GM12874 (cell line): Measurements from ENCODE around the gene PHEX.

ENCODE experiments used
- TF ChIP-seq, protein P1 (sequence below): IDR thresholded peaks from 2 replicates; pipeline ENCODE4 v1.5.1; 2011; ENCODE audit warnings: low read depth, mild to moderate bottlenecking, control low read depth, low read length, moderate library complexity; ENCODE audit not compliant: insufficient read depth

Gene PHEX

DNA sequence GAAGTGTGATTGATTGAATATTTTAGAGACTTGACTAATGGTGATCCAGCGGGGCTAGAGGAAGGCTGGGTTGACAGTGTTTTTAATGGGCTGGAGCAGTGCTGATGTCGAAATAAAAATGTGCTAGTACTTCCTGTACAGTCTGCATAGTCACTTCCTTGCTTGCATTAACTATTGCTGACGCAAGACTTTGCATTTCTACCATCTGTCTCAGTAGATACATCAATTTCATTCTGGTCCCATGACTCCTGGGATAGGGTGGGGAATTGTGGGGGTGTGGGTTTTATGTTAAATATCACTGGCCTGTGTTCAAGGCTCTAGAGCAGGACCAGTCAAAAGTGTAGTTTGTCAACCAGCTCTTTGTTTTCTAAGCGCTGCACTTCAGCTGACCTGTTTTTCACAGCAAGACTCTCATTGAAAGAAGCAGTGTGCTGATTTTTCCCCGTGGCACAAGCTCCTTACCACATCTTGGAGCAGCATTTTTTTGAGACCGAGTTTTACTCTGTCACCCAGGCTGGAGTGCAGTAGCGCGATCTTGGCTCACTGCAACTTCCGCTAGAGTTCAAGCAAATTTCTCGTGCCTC is 35.2 kb upstream of the PHEX start:
- TF ChIP-seq, protein P1, sequence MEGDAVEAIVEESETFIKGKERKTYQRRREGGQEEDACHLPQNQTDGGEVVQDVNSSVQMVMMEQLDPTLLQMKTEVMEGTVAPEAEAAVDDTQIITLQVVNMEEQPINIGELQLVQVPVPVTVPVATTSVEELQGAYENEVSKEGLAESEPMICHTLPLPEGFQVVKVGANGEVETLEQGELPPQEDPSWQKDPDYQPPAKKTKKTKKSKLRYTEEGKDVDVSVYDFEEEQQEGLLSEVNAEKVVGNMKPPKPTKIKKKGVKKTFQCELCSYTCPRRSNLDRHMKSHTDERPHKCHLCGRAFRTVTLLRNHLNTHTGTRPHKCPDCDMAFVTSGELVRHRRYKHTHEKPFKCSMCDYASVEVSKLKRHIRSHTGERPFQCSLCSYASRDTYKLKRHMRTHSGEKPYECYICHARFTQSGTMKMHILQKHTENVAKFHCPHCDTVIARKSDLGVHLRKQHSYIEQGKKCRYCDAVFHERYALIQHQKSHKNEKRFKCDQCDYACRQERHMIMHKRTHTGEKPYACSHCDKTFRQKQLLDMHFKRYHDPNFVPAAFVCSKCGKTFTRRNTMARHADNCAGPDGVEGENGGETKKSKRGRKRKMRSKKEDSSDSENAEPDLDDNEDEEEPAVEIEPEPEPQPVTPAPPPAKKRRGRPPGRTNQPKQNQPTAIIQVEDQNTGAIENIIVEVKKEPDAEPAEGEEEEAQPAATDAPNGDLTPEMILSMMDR: no peak

DNA sequence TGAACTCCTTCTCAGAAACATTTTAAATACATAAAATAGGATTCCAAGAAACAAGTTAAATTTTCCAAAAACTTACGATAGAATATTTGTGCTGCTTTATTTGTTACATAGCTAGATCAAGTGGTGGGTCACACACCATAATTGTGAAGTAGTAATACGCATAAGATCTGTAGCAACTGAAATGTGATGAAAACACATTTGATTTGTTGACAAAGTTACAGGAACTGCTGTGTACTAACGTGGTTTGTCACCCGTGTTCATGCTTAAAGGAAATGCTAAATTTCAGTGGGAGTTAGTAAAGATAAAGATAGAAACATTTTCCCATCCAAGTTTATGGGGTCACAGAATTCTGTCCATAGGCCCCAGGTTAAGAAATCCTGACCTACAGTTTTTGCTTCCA is 34.1 kb upstream of the PHEX start:
- TF ChIP-seq, protein P1: no peak

DNA sequence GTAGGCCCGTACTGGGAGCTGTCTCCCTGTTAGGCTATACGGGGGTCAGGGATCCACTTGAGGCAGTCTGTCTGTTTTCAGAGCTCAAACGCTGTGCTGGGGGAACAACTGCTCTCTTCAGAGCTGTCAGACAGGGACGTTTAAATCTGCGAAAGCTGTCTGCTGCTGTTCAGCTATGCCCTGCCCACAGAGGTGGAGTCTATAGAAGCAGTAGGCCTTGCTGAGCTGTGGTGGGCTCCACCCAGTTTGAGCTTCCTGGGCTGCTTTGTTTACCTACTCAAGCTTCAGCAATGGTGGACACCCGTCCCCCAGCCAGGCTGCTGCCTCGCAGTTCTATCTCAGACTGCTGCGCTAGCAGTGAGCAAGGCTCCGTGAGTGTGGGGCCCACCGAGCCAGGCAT is 27.3 kb upstream of the PHEX start:
- TF ChIP-seq, protein P1: no peak

DNA sequence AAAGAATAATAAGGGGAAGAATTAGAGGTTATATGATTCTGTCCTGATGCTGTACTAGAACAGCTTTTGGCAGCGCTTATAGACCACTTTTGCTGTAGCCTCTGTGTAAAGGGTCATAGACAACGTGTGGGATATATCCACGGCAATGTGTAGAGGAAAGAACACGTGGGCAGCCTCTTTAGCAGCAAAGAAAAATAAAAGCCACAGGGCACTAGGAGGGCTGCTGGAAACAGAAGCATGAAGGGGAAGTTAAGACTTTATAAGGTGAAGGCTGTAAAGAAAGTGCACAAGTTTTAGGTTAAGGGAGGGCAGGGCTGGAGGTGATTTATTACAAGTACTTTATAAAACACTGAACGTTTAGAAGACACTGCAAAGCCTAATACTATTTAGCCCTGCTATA is 20.1 kb upstream of the PHEX start:
- TF ChIP-seq, protein P1: no peak

DNA sequence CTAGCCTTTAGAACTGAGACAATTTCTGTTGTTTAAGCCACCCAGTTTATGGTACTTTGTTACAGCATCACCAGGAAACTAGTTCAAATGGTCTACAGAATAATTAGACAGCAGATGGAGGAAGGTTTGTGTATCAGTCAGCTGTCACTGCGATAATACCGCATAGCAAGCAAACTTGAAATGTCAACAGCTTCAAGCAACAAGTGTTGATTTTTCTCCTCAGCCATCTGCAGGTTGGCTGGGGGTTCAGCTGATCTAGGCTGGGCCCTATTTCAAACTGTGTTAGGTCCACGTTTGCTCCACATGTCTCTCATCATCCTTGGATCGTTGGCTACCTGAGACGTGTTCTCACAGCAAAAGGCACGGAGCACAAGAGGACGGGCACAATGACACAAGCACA is 19.2 kb upstream of the PHEX start:
- TF ChIP-seq, protein P1: no peak

DNA sequence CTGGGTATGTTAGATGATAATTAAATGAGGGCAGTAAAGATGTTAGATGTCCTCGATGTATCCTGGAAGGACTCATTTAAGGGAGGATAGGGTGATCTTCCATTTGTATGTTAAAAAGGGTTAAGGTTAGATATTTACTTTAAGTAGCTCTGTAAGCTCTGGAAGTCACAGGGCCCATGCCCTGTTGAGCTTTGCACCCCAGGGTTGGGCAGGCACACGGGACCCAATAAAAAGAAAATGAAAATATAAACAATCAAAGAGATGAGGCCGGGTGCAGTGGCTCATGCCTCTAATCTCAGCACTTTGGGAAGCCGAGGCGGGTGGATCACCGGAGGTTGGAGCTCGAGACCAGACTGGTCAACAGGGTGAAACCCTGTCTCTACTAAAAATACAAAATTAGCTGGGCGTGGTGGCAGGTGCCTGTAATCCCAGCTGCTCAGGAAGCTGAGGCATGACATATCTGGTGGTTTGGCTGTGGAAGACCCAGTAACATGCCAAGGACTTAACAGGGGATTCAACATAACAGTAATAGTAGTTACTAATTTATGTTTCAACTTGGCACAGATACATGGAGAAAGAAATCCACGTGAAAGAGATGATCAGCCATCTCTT is 16.9 kb upstream of the PHEX start:
- TF ChIP-seq, protein P1: no peak

DNA sequence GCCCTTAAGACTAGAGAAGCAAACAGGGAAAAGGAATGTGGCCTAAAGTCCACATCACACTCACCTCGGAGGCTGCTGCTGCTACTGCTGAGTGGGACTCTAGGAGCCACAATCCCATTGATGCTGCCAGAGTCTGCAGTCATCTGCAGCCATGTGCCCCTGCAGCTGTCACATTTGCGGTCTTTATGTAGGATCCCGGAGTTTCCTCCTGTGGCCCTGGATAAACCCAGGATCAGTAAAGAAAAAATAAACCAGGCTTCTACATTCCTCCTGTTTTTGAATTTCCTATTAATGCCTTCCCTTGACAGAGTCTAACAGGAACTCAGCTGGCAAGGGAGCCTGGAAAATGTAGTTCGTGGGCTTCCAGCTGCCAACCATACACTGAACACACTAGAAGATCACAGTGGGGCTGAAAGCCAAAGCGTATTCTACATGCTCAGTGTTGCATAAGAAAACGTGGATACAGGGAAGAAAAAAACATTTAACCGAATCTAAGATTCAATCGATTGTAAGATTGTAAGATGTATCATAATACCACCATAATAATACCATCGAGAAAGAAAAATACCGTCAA is 10.3 kb upstream of the PHEX start:
- TF ChIP-seq, protein P1: no peak
